ENCODE measurements around the gene SYNGAP1. TPM values are rescaled to one million over a fixed set of nuclear protein-coding genes. Genes with fewer than 3 reads are reported as not detected.

SYNGAP1 gene
- total and polyA plus RNA-seq, 2 experiments from 2014 or later: 13.9 to 45.0 TPM

GRCh38 chr6:33469661-33470060 is 49.8 kb downstream of the SYNGAP1 start:
- no peaks in the 10 kb centered on the region for H3K4me1 Mint-ChIP-seq
- Histone ChIP-seq H4K20me1 (replicated peaks; ENCODE audit: insufficient read depth) (no peaks in the 10 kb centered on the region), H3K9me2 (ENCODE audit: insufficient read depth) (no peaks in the 10 kb centered on the region), H3K27ac (ENCODE audit: low read depth) (no peak overlapping the region), H3K4me1 (ENCODE audit: insufficient read depth) (no peaks in the 10 kb centered on the region), H3F3A (replicated peaks; ENCODE audit: low read depth) (no peaks in the 10 kb centered on the region), H3K36me3 (ENCODE audit: insufficient read depth) (no peaks in the 10 kb centered on the region), H3K79me2 (replicated peaks; ENCODE audit: insufficient read depth) (no peaks in the 10 kb centered on the region), H3K27me3 (ENCODE audit: insufficient read depth) (no peaks in the 10 kb centered on the region), H3K4me3 (no peak overlapping the region), H2AFZ (no peak overlapping the region), H3K4me2 (no peak overlapping the region)
- TF ChIP-seq ZNF331 (CRISPR knock-in tag; IDR thresholded peaks at IDR 0.05; ENCODE audit: low read depth): no peak
- TF ChIP-seq ZNF462 (CRISPR knock-in tag; IDR thresholded peaks at IDR 0.05): no peak
- TF ChIP-seq EZH2phosphoT487 (IDR thresholded peaks at IDR 0.05; ENCODE audit: unreplicated experiment): no peak
- TF ChIP-seq ETS1 (IDR thresholded peaks at IDR 0.05): no peak
- no peak for TF ChIP-seq NANOG (IDR thresholded peaks at IDR 0.05; ENCODE audit: borderline replicate concordance)
- TF ChIP-seq CTCF (conservative IDR thresholded peaks at IDR 0.05; ENCODE audit: low read depth in 2 of 2): no peak
- TF ChIP-seq CREB1 (CRISPR knock-in tag; IDR thresholded peaks at IDR 0.05; ENCODE audit: low read depth): no peak
- TF ChIP-seq ZNF114 (CRISPR knock-in tag; IDR thresholded peaks at IDR 0.05): no peak
- no peak for TF ChIP-seq JUNB (IDR thresholded peaks at IDR 0.05; ENCODE audit: unreplicated experiment)
- no peak for TF ChIP-seq EZH2 (IDR thresholded peaks at IDR 0.05; ENCODE audit: low read depth, unreplicated experiment)
- TF ChIP-seq POLR2AphosphoS5 (IDR thresholded peaks at IDR 0.05; ENCODE audit: low read depth): no peak
- no peak for TF ChIP-seq REST (IDR thresholded peaks at IDR 0.05; ENCODE audit: unreplicated experiment)
- TF ChIP-seq STAT1 (IDR thresholded peaks at IDR 0.05; ENCODE audit: unreplicated experiment): no peak
- peaks cover 15% of the 10 kb centered on the region for H3K9me3 Mint-ChIP-seq
- no peak overlapping the region for H3K4me3 Mint-ChIP-seq
- H3K36me3 Mint-ChIP-seq (ENCODE audit: low read depth): 0 out of 3 replicates have a peak, but pooled peaks cover 3% of the 10 kb centered on the region
- no peaks in the 10 kb centered on the region for H3K27me3 Mint-ChIP-seq (ENCODE audit: insufficient read depth, low read depth, poor library complexity)
- no peak overlapping the region for H3K27ac Mint-ChIP-seq
- ATAC-seq (no peak), DNase-seq (ENCODE audit: low spot score) (no peak)

Measured in GM23338 (cell line).